COLO829 (cell line): ENCODE measurements around the gene TMC5.
"Not testable (repeated sequence)": the region's sequence is repeated elsewhere in the genome, so short reads cannot be mapped to it uniquely, and the experiment has no call there.

ENCODE experiments used
- DNase-seq: peaks from one replicate; pipeline ENCODE4 v3.0.0; 2012; ENCODE audit warnings: low spot score

Gene TMC5

GRCh38 chr16:19400711-19401110, 17.0 kb upstream of the TMC5 start:
- no peak for DNase-seq

DNA sequence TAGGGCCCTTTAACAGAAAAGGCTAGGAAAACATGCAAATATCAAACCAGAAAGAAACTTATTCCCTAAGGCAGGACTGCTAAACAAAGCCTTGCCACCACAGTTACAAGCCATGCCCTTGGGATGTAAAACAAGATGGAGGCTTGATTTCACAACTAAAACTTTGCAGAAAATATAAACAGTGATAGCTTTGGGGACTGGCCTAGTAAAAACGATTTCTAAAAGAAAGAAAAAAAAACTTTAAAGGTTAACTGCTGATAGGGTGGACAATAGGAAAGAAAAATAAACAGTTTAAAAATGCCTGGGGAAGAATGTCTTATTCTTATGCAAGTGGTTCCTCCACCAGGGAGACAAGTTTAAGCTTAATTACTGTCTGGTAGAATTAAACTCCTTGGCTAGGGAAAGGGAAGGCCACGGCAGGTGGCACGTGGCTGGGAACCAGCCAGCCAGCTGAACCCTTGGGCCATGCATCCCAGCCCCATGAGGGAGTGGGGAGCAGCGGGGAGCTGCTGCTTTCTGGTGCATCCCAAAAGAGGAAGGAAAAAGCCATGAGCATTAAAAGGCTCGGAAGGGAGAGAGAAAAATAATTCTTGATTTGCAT, 10.7 kb upstream of the TMC5 start:
- DNase-seq = no peak

- DNase-seq = no peak
Measured at GRCh38 chr16:19410435-19411171, 7.1 kb upstream of the TMC5 start.

- DNase-seq = no peak
Measured at GRCh38 chr16:19411298-19411697, 6.4 kb upstream of the TMC5 start.

DNA sequence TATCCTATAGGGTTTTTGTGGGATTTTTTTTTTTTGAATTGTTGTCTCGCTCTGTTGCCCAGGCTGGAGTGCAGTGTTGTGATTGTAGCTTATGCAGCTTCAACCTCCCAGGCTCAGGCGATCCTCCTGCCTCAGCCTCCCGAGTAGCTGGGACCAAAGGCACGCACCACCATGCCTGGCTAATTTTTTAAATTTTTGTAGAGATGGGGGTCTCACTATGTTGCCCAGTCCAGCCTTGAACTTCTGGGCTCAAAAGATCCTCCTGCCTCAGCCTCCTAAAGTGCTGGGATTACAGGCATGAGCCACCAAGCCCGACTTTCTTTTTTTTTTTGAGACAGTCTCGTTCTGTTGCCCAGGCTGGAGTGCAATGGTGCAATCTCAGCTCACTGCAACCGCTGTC, 5.6 kb upstream of the TMC5 start:
- DNase-seq = not testable (repeated sequence)

DNA sequence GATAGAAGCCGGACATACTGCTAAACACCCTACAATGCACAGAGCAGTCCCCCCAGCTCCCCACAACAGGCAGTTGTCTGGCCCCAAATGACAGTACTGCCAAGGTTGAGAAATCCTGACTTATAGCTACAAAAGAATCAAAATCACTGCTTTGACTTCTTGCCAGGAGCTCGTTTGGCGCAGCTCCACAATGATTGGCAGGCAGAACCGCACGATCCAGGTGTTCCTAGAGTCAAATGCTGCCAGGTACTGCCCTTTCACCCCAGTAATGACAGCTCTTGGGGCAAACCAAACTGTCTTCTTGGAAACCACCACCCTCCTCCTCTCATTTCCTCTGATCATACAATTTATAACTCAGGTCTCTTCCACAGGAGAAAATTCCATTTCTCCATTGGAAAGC, 2.2 kb upstream of the TMC5 start:
- no peak for DNase-seq

- DNase-seq = no peak
Measured at GRCh38 chr16:19415918-19416317, 1.8 kb upstream of the TMC5 start.

DNA sequence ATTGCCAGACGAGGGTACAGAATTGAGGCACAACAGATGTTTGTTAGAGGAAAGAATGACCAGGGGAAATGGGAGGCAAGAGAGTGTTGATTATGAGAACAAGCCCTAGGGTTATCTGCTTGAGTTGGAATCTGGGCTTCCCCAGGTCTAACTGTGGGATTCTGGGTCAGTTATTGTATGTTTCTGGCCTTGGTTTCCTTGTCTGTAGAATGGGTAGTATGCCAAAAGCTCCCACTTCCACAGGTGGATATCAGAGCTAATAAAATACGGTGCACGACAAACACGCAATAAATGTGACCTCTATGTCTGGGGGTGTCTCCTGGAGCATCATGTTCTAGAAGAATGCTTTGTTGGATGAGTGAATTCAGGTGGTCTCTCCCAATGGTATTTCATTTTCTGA, 517 bp downstream of the TMC5 start:
- no peak for DNase-seq

- DNase-seq = peak; percentile 22
Measured at GRCh38 chr16:19419698-19420075, 2.0 kb downstream of the TMC5 start.

DNA sequence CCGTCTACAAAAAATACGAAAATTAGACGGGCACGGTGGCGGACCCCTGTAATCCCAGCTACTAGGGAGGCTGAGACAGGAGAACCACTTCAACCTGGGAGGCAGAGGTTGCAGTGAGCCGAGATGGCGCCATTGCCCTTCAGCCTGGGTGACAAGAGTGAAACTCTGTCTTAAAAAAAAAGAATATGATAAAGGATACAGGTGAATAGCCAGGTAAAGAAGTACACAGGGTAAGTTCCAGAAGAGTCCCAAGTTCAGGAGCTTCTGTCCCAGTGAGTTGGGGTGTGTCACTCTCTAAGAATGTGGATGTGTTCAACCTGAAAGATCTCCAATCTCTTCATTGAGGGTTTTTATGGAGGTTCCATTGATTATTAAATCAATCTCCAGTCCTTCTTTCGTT, 6.8 kb downstream of the TMC5 start:
- DNase-seq = no peak

- no peak for DNase-seq
Measured at GRCh38 chr16:19430345-19430744, 12.7 kb downstream of the TMC5 start.

DNA sequence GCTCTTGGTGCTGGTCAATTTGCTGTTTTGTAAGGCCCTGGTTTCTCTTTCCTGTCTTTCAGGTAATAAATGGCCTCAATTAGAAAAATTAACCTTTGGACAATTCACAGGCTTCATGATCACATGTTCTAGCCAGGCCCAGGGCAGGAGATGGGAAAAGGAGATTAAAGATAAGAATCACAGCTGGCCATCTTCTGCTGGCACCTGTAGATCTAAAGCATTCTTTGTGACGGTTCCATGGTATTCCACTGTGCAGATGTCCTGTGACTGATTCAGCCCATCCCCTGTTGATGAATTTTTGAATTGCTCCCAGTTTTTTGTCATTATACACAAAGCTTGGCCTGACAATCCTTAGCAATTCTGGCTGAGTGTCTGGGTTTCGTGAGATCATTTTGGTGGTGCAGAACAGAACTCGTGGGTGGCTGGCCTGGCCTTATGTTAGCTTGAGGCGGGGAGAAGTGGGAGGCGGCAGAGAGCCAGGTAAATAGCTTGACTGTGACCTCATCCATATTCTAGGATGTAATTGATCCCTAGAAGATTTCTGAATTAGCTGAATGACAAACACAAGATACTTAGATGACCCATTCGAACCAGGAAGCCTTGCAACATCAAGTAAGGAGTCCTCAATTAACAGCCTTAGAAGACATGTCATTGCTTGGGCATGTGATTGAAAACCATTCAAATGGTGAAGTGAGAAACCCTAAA, 14.1 kb downstream of the TMC5 start:
- no peak for DNase-seq

DNA sequence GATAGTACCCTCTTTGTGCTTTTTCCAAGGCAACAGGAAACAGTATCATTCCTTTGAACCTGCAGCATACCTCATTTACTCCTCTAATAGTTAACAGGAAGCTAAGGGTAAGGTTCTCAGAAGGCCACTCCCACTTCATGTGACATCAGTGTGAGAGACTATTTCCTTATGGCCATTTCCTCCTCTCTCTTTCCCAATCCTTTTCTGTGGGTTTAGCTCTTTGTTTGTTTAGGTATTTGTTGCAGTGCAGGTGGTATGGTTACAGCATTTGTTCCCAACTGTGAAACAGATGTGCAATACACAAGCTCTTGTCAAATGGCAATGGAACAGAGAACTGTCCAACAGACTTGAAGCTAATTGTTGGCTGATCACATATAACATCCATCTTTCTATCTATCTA, 14.7 kb downstream of the TMC5 start:
- no peak for DNase-seq

- DNase-seq = no peak
Measured at GRCh38 chr16:19434584-19434983, 16.9 kb downstream of the TMC5 start.

- no peak for DNase-seq
Measured at GRCh38 chr16:19436540-19436939, 18.9 kb downstream of the TMC5 start.

GRCh38 chr16:19437280-19437679, 19.6 kb downstream of the TMC5 start:
- DNase-seq = no peak

- DNase-seq = no peak
Measured at GRCh38 chr16:19438739-19439138, 21.1 kb downstream of the TMC5 start.

- DNase-seq = no peak
Measured at GRCh38 chr16:19439483-19439882, 21.8 kb downstream of the TMC5 start.

- no peak for DNase-seq
Measured at GRCh38 chr16:19443659-19444058, 26.0 kb downstream of the TMC5 start.

DNA sequence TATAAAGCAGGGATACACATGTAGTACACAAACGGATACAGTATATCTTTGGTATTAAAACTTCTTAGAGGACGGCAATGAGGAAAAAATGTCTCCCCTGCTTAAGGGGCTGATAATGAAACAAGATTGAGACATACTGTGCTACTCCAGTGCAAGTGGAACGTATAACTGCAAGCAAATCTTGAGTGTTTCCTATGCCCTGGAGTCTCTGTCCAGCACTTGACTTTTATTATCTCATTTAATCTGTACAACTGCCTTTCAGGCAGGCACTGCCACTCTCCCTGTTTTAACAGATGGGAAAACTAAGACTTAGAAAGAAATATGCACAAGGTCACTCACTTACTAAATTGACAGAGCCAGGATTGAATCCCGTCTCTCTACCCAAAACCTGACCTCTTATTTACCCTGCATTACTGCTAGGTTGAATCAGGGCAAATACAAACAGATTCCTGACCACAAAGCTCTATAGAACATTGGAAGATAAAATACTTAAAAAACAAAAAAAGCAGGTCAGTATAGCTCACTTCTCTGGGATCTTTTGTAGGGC, 28.7 kb downstream of the TMC5 start:
- DNase-seq = no peak

GRCh38 chr16:19446886-19447285, 29.2 kb downstream of the TMC5 start:
- no peak for DNase-seq

DNA sequence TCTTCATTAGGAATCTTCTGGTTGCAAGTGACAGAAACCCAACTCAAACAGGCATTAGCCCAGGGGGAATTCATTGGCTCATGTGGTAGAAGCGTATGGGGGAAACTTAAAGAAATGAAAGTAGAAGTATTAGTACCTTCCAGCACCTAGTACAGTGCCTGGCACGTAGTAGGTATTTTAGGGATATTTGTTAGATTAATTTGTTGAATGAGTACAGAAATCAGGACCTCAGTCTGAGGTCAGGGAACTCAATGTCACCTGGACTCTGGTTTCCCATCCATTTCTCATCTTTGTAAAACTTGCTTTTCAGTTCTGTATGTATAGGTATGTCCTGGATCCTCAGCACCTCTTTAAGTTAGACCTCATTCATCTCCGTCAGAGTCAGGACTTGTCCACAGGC, 32.5 kb downstream of the TMC5 start:
- no peak for DNase-seq

DNA sequence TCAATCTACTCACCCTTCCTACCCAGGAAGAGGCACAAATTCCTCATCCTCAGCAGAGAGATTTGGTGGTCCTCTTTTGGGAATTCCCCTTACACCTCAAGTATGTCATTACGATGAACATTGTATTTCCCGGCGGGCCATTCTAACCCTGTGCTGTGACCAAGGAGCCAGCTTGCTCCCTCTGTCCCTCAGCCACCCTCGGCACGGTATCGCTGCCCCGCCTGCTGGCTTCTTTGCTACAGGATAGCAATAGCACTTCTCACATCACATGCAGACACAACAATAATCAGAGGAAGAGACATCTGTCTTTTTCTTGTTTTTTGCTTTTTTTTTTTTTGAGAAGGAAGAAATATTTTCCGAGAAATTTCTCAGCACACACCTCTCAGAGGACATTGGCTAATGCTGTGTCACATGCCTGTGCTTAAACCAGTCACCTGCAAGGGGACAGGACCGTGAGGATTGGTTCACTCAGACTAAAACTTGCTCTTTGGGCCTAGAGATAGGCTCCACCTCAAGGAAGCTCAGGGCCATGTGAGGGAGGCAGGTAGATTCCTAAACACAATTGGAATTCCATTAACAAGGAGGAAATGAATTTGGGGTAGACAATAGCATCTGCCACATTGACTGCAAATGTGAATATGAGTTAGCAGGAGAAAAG, 41.2 kb downstream of the TMC5 start:
- DNase-seq = no peak
